Measurements from ENCODE around the gene WFDC12. TPM values are rescaled to one million over a fixed set of nuclear protein-coding genes. Genes with fewer than 3 reads are reported as not detected.

The WFDC12 gene
- total RNA-seq, 1 donor from 2014 or later = not detected

- Mint-ChIP-seq H3K9me3 (no peaks in the 10 kb centered on the region), H3K27ac (no peak overlapping the region), H3K4me1 (ENCODE audit: unreplicated experiment) (peaks cover 12% of the 10 kb centered on the region), H3K36me3 (peaks cover 5% of the 10 kb centered on the region), H3K4me3 (no peak overlapping the region), H3K27me3 (no peaks in the 10 kb centered on the region)
- TF ChIP-seq CTCF (conservative IDR thresholded peaks at IDR 0.05) = no peak
- no peak for DNase-seq (ENCODE audit: extremely low spot score, unreplicated experiment)
These were observed 33.8 kb downstream of the WFDC12 start for GRCh38 chr20:45090481-45090880.

- Mint-ChIP-seq H3K9me3 (peaks cover 4% of the 10 kb centered on the region), H3K27ac (peak overlapping the region; percentile 53), H3K4me3 (no peak overlapping the region), H3K4me1 (ENCODE audit: unreplicated experiment) (peaks cover 12% of the 10 kb centered on the region), H3K36me3 (peaks cover 11% of the 10 kb centered on the region), H3K27me3 (no peaks in the 10 kb centered on the region)
- no peak for TF ChIP-seq CTCF (conservative IDR thresholded peaks at IDR 0.05)
- DNase-seq (ENCODE audit: extremely low spot score, unreplicated experiment) = no peak
These were observed 36.0 kb downstream of the WFDC12 start for GRCh38 chr20:45088247-45088646.

GRCh38 chr20:45087814-45088213 lies 36.5 kb downstream of the WFDC12 start:
- Mint-ChIP-seq H3K36me3 (peaks cover 11% of the 10 kb centered on the region), H3K9me3 (peaks cover 6% of the 10 kb centered on the region), H3K27ac (peak overlapping the region; percentile 53), H3K4me3 (no peak overlapping the region), H3K27me3 (no peaks in the 10 kb centered on the region), H3K4me1 (ENCODE audit: unreplicated experiment) (peaks cover 12% of the 10 kb centered on the region)
- DNase-seq (ENCODE audit: extremely low spot score, unreplicated experiment) = no peak
- no peak for TF ChIP-seq CTCF (conservative IDR thresholded peaks at IDR 0.05)

- H3K4me1 Mint-ChIP-seq (ENCODE audit: unreplicated experiment) = peaks cover 12% of the 10 kb centered on the region
- DNase-seq (ENCODE audit: extremely low spot score, unreplicated experiment) = no peak
- H3K4me3 Mint-ChIP-seq = no peak overlapping the region
- TF ChIP-seq CTCF (conservative IDR thresholded peaks at IDR 0.05) = no peak
- H3K27me3 Mint-ChIP-seq = no peaks in the 10 kb centered on the region
- H3K27ac Mint-ChIP-seq = peak overlapping the region; percentile 81
- H3K36me3 Mint-ChIP-seq = peaks cover 14% of the 10 kb centered on the region
- H3K9me3 Mint-ChIP-seq = peaks cover 9% of the 10 kb centered on the region
These were observed 37.0 kb downstream of the WFDC12 start for GRCh38 chr20:45087097-45087790.

GRCh38 chr20:45085867-45086266 lies 38.4 kb downstream of the WFDC12 start:
- no peak for TF ChIP-seq CTCF (conservative IDR thresholded peaks at IDR 0.05)
- Mint-ChIP-seq H3K27ac (no peak overlapping the region), H3K9me3 (peaks cover 9% of the 10 kb centered on the region), H3K4me1 (ENCODE audit: unreplicated experiment) (peaks cover 12% of the 10 kb centered on the region), H3K36me3 (peaks cover 22% of the 10 kb centered on the region), H3K4me3 (no peak overlapping the region), H3K27me3 (no peaks in the 10 kb centered on the region)
- no peak for DNase-seq (ENCODE audit: extremely low spot score, unreplicated experiment)
